Endothelial cell of hepatic sinusoid (primary cell): Measurements from ENCODE around the gene SLC22A15.
"Not testable (repeated sequence)": the region's sequence is repeated elsewhere in the genome, so short reads cannot be mapped to it uniquely, and the experiment has no call there.

ENCODE experiments used
- in situ Hi-C: cut with HindIII; loops from 2 replicates; pipeline ENCODE4 v1.10.0; 2017; ENCODE audit warnings: low sequenced_read_pairs

SLC22A15 gene

DNA sequence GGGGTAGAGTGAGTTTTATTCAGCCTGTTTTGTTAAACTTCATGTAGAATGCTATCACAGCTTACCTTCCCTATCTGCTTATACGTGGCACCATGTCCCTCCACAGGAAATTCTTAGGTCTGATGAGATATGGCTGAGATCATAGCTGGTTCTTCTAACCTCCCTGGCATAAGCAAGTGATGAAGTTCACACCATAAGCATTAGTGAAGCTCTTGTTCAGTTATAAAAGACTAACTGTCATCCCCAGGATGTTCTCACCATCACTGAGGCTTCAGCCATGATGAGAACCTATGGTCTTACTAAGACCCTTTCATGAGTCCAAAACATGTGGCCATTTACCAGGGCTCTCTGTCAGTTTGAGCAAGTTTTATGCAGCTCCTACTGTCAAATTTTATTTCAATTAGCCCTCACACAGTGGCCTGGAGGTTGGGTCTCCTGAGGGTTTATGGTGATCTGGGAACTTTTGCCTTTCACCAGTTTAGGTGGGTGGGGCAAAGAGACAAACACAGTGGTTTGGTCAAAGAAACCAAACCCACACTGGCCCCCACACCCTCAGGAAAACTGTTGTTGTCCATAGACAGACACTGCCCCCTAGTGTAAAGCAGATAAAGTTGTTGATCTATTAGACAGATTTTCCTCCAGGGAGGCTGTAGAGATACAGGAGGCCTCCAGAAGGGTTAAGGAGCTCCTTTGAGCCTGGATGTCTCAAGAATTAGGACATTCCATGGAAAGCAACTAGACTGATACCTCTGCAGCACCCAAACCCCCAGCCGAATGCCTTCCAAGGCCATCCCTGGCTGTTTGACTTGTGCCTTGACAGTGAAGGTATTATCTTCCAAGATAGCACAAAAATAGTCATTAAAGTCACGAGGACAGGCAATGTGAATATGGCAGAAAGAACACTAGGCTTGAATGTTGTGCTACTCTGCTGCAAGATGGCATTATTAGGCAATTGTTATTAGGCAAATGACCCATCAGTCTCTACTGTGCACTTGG lies 5.0 kb downstream of the SLC22A15 start:
- in situ Hi-C loops: no loop called here

DNA sequence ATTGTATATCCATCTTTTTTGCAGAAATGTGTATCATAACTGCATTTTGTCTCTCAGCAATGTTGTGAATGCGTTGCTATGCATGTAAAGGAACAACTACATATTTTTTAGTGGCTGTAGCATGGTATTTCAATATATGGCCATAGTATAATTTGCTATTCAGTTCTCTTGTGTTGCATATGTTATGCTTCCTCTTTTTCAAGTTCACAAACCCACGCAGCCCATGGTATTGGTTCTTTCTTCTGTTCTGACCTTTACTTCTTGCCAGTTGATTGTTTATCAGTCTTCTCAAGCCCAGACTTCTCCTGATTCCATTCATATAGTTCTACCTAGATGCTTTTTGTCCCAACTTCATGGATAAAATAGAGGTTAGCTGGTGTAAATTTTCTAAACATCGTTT lies 6.1 kb downstream of the SLC22A15 start:
- in situ Hi-C loops: no loop called here

DNA sequence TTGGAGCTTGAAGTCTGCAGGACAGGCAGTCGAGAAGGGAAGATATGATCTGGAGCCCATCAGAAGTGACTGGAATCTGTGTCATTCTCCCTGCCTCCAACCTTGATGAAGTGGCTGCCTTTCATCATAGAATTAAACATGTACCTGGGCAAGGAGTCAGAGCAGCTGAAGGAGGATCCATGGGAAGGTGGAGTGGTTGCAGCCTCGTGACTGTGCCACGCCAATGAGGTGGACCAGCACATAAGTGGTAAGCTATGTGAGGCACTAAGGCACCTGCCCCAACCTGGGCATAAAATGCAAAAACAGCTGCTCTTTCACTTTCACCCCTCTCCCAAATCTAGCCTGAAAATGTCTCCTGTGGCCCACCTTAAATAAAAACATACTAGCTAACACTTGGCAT lies 7.3 kb downstream of the SLC22A15 start:
- in situ Hi-C loops: no loop called here

DNA sequence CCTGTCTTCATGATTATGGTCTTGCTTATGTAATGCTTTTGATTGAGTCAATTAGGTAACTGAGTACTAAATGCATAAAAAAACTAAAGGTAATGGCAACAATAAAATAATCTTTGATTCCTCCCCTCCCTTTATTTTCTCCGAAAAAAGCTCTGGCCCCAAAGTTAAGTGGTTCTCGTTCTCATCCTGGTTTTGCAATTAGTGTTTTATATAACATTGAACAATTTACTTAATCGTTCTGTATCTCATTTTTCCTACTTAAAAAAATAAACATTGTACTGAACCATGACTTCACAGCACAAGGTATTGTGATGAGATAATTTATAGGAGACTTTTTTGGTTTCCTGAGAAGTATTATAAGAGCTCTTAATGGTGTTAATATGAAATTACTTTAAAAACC lies 11.3 kb downstream of the SLC22A15 start:
- in situ Hi-C loops: no loop called here

DNA sequence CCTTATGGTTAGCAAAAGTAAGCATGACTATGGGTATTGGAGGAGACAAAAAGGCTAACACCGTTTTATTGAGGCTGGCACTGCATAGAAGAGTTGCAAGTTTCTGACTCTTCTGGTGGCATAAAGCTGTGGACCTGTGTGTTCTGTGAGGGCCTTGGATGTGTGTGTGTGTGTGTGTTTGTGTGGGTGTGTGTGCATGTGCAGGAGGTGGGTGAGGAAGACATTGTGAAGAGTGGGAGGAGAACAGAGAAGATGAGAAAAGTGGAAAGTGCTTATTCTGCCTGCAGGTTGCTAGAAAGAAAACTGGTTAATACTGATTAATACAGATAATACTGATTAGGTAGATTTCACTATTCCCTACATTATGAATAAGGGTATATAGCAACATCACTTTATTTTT lies 12.6 kb downstream of the SLC22A15 start:
- in situ Hi-C loops: no loop called here

DNA sequence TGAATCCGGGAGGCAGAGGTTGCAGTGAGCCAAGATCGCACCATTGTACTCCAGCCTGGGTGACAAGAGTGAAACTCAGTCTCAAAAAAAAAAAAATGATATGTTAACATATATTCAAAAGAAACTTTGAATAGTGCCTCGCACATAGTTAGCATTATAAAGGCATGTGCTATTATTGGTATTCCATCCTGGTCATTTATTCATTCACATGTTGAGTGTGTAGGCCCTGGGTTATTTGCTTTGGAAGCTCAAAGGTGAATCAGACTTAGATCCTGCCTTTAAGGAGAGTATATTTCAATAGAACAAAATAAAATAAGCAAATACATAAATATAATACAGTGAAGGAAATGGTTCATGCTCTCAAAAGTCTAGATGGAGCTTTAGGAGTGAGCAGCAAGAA lies 13.4 kb downstream of the SLC22A15 start:
- in situ Hi-C loops: no loop called here

DNA sequence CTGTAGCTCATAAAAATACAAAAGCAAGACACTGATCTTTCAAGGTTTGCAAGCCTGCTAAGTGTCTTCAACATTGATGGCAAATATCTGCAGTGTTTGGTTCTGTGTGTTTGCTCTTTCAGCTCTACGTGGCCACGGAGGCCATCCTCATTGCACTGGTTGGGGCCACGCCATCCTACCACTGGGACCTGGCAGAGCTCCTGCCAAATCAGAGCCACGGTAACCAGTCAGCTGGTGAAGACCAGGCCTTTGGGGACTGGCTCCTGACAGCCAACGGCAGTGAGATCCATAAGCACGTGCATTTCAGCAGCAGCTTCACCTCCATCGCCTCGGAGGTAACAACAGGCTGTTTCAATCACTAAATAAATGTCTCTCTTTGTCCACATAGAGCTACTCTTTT lies 15.6 kb downstream of the SLC22A15 start:
- in situ Hi-C loops: no loop called here

DNA sequence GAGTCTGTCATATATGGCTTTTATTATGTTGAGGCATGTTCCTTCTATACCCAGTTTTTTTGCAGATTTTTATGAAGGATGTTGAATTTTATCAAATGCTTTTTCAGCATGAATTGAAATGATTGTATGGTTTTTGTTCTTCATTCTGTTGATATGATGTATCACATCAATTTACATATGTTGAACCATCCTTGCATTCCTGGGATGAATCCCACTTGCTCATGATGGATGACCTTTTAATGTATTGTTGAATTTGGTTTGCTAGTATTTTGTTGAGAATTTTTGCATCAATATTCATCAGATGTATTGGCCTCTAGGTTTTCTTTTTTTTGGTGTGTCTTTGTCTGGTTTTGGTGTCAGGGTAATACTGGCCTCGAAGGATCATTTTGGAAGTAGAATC lies 21.6 kb downstream of the SLC22A15 start:
- in situ Hi-C loops: not testable (repeated sequence)

DNA sequence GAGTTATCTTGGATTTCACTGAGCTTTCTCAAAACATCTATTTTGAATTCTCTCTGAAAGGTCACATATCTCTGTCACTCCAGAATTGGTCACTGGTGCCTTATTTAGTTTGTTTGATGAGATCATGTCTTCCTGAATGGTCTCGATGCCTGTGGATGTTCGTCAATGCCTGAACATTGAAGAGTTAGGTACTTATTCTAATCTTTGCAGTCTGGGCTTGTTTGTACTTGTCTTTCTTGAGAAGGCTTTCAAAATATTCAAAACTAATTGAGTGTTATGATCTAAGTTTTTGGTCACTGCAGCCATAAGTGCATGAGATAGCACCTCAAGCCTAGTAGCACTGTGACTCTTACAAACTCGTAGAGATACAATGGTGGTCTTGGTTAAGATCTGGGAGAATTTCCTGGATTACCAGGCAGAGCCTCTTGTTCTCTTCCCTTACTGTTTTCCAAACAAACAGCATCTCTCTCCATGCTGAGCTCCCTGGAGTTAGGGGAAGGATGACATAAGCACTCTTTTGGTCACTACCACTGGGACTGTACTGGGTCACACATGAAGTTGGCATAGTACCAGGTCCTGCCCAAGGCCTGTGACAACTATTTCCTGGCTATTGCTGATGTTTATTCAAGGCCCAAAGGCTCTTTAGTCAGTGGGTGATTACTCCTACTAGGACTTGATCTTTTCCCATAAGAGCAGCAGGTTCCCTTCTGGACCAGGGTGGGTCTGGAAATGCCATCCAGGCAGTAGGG lies 25.6 kb downstream of the SLC22A15 start:
- in situ Hi-C loops: no loop called here

DNA sequence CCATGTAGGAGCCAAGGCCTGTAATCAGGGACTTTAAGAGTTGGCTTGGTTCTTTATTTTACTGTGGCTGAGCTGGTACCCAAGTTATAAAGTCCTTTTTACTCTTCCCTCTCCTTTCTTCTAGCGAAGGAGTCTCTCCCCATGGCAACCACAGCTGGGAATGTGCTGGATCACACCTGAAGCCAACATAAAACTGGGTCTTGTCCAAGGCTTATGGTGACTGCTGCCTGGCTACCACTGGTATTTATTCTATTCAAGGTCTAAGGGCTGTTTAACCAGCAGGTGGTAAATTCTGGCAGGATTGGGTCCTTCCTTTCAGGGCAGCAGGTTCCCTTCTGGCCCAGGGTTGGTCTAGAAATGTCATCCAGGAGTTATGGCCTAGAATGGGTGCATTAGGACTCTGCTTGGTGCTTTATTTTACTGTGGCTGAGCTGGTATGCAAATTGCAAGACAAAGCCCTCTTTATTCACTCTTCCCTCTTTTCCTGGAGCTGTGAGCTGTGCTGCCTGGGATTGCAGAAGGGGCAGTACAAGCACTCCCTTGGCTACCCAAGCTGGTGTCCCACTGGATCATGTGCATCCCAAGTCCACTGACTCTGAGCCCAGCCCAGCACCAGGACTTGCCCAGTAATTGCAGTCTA lies 26.6 kb downstream of the SLC22A15 start:
- in situ Hi-C loops: no loop called here

DNA sequence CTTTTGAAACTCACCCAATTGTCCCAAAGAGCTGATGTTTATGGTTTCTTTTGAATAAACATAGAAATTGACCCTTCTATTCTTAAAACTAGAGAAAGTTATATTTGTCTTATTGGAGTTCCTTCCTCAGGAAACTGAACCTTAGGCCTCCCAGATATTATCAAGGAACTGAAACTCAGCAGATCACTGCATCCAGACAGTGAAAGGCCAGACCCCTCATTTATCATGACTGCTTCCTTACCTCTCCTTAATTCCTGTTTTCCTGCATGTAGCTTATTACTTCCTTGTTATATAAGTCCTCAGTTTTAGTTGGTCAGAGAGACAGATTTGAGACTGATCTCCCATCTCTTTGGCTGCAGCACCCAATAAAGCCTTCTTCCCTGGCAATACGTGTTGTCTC lies 27.5 kb downstream of the SLC22A15 start:
- in situ Hi-C loops: no loop called here

DNA sequence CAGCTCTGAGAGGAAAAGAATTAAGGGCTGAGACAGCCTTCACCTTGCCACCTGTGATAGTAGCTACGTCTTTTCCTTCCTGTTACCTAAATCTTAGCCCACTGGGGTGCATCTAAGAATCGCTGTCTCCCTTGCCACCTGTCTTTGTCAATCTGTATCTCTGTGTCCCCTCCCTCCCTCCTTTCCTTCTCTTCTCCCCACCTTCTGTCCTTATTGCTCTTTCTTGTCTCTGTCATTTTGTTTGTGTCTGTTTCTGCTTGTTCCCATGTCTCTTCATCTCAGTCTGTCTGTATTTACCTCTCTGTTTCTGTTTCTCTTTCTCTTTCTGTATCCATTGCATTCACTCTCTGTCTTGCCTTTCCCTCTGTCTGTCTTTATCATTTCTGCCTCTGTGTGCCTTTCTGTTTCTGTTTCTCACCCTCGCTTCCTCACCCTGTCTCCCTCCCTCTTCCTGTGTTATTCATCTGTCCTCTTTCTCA lies 30.2 kb downstream of the SLC22A15 start:
- in situ Hi-C loops: no loop called here

DNA sequence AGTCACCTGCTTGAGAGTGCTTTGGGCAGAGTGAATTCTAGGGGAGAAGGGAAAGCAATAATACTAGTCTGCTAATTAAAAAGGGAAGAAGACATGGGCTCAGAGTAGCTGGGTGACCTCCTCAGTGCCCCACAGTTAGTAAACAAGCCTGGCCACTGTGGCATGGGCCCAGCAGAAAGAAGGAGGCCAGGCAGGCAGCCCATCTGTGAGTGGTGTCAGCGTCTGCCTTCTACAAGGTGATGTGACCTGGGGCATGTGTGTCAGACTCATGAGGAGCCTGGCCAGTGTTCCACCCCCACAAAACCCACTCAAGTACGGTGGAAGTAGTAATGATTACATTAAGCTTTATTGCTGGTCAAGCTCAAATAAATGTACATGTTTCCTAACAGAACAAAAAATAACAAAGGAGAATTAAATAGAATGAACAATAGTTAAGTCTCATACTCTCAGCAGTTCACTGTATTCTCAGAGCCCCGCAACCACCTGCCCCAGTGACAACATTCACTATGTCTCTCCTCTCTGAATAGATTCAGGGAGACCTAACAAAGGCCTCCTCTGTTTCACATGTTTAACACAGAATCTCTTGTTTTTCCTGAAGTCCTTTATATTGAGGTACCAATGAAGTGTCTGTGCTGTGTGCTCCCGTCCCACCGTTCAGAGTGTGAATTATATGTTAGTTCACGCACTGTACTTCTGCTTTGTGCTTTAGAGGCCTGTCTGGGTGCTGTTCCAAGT lies 32.5 kb downstream of the SLC22A15 start:
- in situ Hi-C loops: no loop called here

DNA sequence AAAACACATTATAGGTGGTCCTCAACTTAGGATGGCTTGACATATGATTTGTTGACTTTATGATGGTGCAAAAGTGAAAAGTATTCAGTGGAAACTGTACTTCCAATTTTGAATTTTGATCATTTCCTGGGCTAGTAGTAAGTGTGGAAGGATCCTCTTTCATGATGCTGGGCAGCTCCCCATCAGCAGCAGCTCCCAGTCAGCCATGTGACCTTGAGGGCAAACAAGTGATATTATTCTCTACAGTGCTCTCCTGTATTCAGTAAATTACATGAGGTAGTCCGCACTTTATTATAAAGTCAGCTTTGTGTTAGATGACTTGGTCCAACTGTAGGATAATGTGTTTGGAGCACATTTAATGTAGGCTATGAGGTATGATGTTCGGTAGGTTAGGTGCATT lies 36.4 kb downstream of the SLC22A15 start:
- in situ Hi-C loops: no loop called here

DNA sequence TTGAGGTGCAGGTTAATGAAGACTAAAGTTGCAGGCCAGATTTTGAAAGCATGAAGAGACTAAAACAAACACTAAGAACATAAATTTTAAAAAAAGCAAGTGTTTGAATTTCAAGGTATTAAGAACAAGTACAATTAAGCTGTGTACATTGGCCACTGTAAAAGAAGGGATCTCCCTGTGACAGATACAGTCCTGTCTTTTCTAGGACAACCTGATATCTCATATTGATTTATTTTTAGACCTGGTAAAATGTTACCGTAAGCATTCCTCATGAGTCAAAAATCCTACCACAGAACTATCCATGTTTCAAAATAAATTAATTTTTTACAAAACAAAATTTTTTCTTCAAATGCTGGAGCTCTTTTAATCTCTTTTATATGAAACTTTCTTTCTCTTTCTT lies 39.4 kb downstream of the SLC22A15 start:
- in situ Hi-C loops: no loop called here

DNA sequence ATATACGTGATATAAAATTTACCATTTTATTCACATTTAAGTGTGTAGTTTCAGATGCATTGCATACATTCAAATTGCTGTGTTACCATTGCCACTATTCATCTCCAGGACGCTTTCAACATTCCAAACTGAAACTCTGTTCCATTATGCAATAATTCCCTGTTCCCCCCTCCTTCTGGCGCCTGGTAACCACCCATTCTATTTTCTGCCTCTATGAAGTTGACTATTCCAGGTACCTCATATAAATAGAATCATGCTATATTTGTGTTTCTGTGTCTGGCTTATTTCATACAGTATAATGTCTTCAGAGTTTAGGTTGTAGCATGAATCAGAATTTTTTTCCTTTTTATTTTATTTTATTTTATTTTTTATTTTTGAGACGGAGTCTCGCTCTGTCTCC lies 41.7 kb downstream of the SLC22A15 start:
- in situ Hi-C loops: no loop called here

DNA sequence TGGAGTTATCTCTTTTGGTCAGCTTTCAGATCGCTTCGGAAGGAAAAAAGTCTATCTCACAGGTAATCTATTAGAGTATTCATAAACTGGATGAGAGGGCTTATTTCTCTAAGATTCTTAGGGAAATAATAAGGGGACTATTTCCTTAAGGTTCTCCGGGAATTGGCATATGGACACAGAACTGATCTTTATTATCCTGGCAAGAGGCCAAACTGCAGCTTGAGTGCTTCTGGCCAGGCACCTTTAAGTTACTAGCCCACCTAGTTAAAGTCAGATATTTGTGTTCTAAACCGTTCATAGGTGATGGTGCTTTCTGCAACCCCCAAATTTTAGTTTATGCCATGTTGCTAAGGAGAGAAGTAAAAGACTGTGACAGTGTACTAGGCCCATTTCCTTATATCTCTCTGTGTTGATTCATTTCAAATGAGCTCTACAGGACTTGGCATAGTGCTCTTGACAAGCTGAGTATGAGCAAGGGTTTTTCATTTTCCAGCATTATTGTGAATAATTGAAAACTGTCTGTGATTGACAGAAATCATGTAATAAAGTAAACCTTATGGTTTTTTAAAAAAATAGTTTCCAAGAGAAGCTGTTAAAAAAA lies 43.4 kb downstream of the SLC22A15 start:
- in situ Hi-C loops: no loop called here

DNA sequence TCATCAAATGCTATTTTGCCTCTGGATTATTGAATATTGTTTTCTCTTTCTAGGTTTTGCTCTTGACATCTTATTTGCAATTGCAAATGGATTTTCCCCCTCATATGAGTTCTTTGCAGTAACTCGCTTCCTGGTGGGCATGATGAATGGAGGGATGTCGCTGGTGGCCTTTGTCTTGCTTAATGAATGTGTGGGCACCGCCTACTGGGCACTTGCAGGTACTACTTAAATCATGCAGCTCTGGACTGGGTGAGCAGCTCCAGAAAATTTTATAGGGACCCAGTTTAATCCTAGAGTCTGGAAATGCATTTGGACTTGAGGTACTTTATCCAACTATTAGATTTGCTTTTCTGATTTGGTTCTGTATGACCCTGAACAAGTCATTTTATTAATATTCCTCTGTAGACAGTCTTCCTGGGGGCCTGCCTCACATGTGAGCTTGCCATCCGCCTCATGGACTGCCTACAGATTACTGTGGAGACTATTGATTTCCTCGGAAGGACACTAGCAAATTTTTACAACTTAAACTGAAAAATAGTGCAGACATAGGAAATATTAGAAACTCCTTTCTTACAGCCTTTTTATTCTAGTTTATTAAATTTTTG lies 44.5 kb downstream of the SLC22A15 start:
- in situ Hi-C loops: no loop called here

DNA sequence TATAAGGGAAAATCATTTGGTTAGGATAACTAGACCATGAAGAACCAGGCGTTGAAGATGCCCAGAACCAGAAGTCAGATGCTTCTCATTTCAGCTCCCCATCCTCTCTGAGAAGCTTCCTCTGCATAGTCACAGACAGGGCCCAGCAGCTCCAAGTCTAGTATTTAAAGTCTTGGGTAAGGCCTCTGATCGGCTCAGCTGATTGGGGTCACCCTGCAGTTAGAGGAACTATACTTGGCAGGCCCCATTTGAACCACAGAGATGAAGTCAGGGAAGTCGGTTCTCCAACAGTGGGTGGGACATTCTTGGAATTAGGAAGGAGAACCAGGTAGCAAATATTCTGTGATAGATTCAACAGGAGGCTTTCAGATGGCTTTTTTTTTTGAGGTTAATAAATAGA lies 48.3 kb downstream of the SLC22A15 start:
- in situ Hi-C loops: no loop called here

DNA sequence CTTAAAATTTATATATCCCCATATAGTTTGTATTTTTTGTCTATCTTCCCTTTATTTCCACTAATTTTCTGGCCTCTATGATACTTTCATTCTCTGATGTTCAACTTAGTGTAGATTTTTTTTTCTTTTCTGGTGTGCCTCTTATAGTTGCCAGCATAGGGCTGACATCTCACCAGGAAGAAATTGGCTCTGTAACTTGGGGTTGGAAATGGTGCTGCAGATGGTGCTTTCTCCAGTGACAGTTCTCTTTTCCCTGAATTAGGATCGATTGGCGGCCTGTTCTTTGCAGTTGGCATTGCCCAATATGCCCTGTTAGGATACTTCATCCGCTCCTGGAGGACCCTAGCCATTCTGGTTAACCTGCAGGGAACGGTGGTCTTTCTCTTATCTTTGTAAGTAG lies 50.3 kb downstream of the SLC22A15 start:
- in situ Hi-C loops: no loop called here
